HG02852 (cell line): ENCODE measurements around the gene CEP250.
"Not testable (repeated sequence)": the region's sequence is repeated elsewhere in the genome, so short reads cannot be mapped to it uniquely, and the experiment has no call there.

Experiments
- ATAC-seq: cut with Tn5 transposase; IDR thresholded peaks from one replicate; pipeline ENCODE4 v1.9.1; 2021; ENCODE audit warnings: mild to moderate bottlenecking, moderate library complexity; ENCODE audit not compliant: unreplicated experiment

CEP250 gene

GRCh38 chr20:35454881-35455609 lies at the start of gene CEP250:
Gene CEP250 (plus strand): TSS chr20:35455598. CDS start chr20:35462368, 6,770 bp downstream.
- ATAC-seq: peak; percentile 89

GRCh38 chr20:35405775-35406174 lies 49.6 kb upstream of the CEP250 start:
- no peak for ATAC-seq

- no peak for ATAC-seq
Observed at GRCh38 chr20:35408270-35408669, 47.1 kb upstream of the CEP250 start.

GRCh38 chr20:35409542-35409941 lies 45.9 kb upstream of the CEP250 start:
- ATAC-seq: no peak

GRCh38 chr20:35410613-35411012 lies 44.8 kb upstream of the CEP250 start:
- ATAC-seq: no peak

GRCh38 chr20:35421322-35421721 lies 34.1 kb upstream of the CEP250 start:
- no peak for ATAC-seq

GRCh38 chr20:35431621-35432429 lies 23.6 kb upstream of the CEP250 start:
- no peak for ATAC-seq

GRCh38 chr20:35432430-35432735 lies 23.0 kb upstream of the CEP250 start:
- ATAC-seq: no peak

GRCh38 chr20:35433337-35433736 lies 22.1 kb upstream of the CEP250 start:
- no peak for ATAC-seq

GRCh38 chr20:35434085-35435005 lies 21.1 kb upstream of the CEP250 start:
- no peak for ATAC-seq

GRCh38 chr20:35436177-35436573 lies 19.2 kb upstream of the CEP250 start:
- no peak for ATAC-seq

- no peak for ATAC-seq
Observed at GRCh38 chr20:35437599-35437998, 17.8 kb upstream of the CEP250 start.

GRCh38 chr20:35443003-35443402 lies 12.4 kb upstream of the CEP250 start:
- no peak for ATAC-seq

- ATAC-seq: no peak
Observed at GRCh38 chr20:35444226-35444625, 11.2 kb upstream of the CEP250 start.

- ATAC-seq: no peak
Observed at GRCh38 chr20:35446356-35447078, 8.9 kb upstream of the CEP250 start.

- ATAC-seq: no peak
Observed at GRCh38 chr20:35447082-35447789, 8.2 kb upstream of the CEP250 start.

- ATAC-seq: no peak
Observed at GRCh38 chr20:35448788-35449373, 6.5 kb upstream of the CEP250 start.

GRCh38 chr20:35449855-35450254 lies 5.5 kb upstream of the CEP250 start:
- ATAC-seq: not testable (repeated sequence)

- ATAC-seq: no peak
Observed at GRCh38 chr20:35451295-35451694, 4.1 kb upstream of the CEP250 start.

GRCh38 chr20:35453647-35454046 lies 1.8 kb upstream of the CEP250 start:
- ATAC-seq: no peak
